Myocyte (in vitro differentiated cells): ENCODE measurements around the gene KIF22. TPM values are rescaled to one million over a fixed set of nuclear protein-coding genes. Genes with fewer than 3 reads are reported as not detected.
A peak's percentile ranks its signal among the peaks of the same experiment; 100 is the strongest.

ENCODE experiments used
- DNase-seq: peaks from one replicate; pipeline ENCODE4 v3.0.0-alpha.2; 2012; ENCODE audit warnings: low read depth
- total RNA-seq: library from RNA; depleted of rRNA; stranded (reverse); fragments of >200 nt; gene quantifications from 2 replicates; pipeline ENCODE4 v1.2.3, GENCODE V29; 2014

KIF22 gene
- total RNA-seq, 1 donor from 2014 or later, result 10.9 TPM

DNA sequence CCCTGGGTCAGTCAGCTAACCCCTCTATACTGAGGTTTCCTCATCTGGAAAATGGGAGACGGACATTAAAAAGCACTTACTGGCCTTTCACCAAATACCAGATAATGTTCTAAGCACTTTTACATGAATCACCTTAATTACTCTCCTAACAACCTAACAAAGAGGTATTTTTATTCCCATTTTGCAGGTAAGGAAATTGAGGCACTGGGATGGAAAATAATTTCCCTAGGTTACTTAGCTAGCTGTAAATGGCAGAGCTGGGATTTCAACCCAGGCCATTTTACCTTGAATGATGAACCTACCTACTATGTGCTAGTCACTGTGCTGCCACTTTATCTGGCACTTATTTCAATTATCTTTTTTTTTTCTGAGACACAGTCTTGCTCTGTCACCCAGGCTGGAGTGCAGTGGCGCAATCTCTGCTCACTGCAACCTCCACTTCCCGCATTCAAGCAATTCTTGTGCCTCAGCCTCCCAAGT lies 3.7 kb downstream of the KIF22 start:
- no peak for DNase-seq

DNA sequence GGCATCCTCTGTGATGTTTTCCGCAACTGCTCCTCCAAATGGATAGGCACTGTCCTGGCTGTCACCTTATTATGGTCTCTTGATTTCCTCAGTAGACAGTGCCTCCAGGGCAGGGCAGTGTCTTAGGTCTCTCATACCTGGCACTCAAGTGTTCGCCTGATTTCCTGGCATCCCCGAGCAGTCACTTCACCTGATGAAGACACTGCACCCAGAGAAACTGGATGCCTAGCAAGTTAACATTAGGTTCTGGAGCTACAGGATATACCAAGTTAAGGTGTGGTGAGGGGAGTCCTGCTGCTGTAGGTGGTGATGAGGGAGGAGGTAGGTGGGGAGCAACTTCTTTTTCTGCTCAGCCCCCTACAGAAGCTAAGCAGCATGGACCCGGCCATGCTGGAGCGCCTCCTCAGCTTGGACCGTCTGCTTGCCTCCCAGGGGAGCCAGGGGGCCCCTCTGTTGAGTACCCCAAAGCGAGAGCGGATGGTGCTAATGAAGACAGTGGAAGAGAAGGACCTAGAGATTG lies 11.9 kb downstream of the KIF22 start:
- DNase-seq, result no peak

DNA sequence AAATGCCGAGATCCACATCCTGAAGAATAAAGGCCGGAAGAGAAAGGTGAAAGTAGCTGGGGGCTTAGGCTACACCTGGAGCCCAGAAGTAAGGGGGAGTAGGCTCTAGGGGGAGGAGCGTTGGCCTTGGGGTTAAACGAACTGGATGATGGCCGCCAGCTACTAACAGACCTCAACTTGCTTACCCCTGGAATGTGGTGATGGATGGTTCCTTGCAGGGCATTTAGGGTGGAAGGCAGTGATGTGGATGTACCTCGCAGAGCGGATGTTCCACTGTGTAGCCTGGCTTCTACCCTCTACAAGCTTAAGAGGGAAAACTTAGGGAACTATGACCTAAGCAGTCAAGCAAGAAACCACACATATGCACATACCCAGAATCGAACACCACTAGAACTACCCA lies 13.5 kb downstream of the KIF22 start:
- no peak for DNase-seq

DNA sequence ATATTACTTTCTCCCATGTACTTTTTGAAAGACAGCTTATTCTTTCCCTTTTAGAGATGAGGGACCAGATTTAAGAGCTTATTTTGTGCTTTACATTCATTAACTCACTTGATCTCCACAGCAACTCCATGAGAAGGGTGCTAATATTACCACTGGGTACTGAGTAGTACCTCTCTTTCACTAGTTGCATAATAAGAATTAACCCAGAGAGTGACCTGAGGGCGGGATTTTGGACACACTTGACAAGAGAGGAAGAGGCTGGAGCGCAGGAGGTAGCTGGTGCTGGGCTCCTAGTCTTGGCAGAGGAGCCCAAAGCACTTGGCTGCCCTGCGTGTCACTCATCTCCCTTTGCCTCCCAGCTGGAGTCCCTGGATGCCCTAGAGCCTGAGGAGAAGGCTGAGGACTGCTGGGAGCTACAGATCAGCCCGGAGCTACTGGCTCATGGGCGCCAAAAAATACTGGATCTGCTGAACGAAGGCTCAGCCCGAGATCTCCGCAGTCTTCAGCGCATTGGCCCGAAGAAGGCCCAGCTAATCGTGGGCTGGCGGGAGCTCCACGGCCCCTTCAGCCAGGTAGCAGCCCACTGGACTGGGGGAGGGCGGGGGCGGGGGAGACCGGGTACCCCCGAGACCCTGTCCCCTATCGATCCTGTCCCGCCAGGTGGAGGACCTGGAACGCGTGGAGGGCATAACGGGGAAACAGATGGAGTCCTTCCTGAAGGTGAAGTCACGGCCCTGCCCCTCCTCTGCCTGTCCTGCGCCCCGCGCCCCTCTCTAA lies 14.1 kb downstream of the KIF22 start:
- peak; percentile 39 for DNase-seq

DNA sequence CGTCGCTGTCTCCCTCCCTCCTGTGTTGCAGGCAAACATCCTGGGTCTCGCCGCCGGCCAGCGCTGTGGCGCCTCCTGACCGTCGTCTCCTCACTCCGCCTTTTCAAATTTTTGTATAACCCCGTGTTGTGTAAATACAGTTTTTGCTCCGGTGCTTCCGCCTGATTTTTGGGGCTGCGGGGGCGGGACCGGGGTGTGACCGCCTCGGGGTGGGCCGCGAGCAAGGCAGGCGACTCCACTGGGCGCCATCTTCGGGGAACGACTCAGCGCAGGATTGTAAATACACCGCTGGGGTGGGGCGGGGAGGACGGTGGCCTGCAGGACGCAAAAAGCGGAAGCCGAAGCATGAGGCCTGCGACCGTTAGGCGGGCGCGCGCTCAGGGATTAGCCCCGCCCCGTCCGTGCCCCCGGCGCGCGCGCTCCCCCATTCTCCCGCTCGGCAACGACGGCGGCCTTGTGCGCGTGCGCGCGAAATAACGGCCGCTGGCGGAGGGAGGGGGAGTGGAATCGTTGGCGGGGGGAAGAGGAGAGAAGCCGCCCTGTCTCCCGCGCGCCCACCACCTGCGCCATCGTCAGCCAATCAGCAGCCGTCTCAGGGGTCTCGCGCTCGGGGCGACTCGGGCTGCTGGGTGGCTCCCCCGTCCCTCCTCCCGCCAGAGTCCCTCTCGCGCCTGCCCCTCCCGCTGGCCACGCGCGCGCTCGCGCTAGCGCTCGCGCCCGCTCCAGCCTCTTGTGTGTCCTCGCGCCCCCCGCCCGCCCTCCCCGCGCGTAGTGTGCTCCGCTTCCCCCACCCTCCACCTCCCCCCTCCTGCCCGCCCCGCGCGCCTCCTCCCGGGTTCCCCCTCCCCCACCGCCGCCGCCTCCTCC lies 14.9 kb downstream of the KIF22 start:
- peak; percentile 96 for DNase-seq

DNA sequence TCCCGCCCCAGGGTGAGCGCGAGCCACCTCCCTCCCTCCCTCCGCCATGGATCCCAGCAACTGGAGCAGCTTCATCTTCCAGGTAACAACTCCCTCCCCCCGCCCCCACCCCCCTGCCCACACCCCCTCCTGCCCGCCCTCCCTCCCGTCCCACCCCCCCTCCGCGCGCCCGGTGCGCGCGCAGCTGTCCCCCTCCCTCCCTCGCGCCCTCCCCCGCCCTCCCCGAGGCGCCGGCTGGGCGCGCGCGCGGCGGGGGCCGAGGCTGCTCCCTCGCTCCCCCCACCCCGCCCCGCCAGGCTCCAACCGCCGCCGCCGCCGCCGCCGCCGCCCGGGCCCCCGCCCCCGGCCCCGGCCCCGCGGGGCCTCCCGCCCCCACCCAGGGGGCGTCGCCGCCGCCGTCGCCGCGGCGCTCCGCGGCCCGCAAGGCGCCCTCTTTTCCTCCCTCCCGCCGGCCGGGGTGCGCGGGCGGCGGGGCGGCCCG lies 15.6 kb downstream of the KIF22 start, which contains the start of gene MAZ:
Gene MAZ (plus strand): TSS at position 431 of the 481 bp plus-strand sequence. CDS start 173 bp downstream, outside the sequence.
- DNase-seq, result no peak

DNA sequence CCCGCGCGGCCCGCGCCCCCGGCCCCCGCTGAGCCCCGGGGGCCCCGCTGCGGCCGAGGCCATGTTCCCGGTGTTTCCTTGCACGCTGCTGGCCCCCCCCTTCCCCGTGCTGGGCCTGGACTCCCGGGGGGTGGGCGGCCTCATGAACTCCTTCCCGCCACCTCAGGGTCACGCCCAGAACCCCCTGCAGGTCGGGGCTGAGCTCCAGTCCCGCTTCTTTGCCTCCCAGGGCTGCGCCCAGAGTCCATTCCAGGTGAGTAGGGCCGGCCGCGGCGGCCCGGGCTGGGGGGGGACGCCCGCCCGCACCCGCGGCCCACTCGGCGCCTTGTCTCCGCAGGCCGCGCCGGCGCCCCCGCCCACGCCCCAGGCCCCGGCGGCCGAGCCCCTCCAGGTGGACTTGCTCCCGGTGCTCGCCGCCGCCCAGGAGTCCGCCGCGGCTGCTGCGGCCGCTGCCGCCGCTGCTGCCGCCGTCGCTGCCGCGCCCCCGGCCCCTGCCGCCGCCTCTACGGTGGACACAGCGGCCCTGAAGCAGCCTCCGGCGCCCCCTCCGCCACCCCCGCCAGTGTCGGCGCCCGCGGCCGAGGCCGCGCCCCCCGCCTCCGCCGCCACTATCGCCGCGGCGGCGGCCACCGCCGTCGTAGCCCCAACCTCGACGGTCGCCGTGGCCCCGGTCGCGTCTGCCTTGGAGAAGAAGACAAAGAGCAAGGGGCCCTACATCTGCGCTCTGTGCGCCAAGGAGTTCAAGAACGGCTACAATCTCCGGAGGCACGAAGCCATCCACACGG lies 16.3 kb downstream of the KIF22 start:
- peak; percentile 40 for DNase-seq

DNA sequence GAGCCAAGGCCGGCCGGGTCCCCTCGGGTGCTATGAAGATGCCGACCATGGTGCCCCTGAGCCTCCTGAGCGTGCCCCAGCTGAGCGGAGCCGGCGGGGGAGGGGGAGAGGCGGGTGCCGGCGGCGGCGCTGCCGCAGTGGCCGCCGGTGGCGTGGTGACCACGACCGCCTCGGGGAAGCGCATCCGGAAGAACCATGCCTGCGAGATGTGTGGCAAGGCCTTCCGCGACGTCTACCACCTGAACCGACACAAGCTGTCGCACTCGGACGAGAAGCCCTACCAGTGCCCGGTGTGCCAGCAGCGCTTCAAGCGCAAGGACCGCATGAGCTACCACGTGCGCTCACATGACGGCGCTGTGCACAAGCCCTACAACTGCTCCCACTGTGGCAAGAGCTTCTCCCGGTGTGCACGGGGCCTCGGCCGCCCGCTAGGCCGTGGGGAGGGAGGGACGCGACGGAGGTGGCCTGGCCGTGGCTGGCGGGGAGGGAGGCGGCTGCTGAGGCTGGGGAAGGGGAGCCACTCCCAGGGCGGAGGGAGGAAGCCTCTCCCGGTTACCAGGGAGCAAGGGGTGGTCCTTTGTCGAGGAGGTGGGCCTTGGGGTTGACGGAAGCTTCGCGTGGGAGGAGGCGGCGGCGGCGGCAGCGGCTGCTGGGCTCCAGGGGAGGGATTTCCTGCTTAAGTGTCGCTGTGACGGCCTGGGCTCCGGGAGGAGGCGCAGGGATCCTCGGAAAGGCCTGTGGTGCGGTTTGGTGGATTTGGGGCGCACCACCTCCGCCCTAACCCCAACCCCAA lies 17.1 kb downstream of the KIF22 start:
- peak; percentile 92 for DNase-seq

DNA sequence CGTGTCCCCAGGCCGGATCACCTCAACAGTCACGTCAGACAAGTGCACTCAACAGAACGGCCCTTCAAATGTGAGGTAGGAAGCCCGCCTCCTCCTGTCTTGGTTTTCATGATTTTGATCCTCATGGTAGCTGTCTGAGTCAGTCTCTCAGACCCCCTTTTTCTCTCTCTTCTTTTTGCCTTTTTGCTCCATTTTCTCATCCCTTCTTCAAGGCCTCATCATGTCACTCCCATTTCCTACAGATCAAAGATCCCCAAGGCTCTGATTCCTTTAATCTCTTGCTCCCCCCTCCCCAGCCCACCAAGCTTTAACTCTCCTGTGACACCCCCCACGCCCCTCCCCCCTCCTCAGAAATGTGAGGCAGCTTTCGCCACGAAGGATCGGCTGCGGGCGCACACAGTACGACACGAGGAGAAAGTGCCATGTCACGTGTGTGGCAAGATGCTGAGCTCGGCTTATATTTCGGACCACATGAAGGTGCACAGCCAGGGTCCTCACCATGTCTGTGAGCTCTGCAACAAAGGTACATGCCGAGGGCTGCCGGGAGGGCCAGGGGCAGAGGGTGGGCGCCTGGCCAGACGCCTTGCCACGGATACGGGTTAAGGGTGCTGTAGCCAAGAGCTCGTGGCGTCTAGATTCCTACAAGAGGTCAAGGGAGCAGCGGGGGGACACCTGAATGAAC lies 17.8 kb downstream of the KIF22 start:
- no peak for DNase-seq

DNA sequence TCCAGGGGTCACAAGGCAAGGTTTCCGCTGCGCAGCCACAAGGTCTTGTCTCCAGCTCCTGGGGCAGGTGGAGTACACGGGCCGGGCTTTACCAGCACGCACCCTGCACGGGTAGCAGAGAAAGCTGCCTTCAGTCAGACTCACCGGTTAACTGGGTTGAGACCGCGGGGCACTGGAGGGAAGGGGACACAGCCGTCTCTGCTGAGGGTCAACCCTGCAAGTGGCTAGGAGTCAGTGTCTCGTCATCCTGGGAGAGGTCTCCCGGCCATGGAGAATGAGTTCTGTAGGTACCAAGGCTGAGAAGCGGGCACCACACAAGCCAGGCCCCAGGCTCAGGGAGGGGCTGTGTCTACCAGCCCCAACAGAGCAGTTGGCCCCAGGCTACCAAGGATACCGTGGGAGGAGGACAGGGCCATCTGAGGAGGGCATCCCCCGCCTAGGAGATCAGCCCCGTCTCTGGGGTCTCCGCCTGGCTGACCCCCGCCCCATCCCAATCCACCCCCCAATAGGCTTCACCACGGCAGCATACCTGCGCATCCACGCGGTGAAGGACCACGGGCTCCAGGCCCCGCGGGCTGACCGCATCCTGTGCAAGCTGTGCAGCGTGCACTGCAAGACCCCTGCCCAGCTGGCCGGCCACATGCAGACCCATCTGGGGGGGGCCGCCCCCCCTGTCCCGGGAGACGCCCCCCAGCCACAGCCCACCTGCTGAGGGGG lies 18.6 kb downstream of the KIF22 start:
- no peak for DNase-seq

DNA sequence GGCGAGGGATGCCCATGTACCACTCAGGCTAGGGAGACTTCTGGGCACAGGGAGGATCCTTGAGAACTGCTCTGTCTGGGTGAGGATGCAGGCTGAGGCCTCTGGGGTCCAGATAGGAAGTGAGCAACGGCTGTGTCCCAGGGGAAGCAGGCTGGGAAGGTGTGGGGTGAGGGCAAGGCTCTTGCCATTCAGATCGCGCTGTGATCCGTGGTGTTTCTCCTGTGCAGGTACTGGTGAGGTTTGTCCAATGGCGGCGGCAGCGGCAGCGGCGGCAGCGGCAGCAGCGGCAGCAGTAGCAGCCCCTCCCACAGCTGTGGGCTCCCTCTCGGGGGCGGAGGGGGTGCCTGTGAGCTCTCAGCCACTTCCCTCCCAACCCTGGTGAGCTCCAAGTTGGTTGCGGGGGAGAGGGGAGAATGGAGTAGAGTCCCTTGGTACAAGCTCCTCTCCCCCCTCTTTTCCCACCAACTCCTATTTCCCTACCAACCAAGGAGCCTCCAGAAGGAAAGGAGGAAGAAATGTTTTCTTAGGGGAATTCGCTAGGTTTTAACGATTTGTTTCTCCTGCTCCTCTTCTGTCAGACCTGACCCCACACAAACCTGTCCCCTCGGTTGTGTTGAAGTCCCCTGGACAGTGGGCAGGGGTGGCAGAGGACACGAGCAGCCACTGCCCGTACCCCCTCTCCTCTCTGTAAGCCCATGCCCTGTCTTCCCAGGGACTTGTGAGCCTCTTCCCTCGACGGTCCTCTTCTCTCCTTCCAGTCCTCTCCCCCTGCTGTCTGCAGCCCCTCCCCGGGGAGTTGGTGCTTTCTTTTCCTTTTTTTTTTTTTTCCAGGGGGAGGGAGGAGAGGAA lies 19.5 kb downstream of the KIF22 start:
- DNase-seq, result peak; percentile 7

DNA sequence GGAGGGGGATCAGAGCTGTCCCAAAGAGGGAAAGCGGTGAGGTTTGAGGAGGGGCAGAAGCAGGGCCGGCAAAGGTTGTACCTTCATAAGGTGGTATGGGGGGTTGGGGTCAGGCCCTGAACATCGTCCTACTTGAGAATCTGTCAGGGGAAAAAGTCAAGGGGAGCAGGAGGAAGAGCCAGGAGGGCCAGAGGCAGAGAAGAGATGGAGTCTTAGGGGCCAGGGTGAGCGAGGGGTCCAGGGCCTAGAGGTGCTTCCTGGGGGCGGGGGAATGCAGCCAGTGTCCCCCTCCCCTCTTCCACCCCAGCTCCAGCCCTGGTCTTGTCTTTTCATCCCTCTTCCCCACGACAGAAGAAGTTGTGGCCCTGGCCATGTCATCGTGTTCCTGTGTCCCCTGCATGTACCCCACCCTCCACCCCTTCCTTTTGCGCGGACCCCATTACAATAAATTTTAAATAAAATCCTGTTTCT lies 20.2 kb downstream of the KIF22 start:
- peak; percentile 6 for DNase-seq

DNA sequence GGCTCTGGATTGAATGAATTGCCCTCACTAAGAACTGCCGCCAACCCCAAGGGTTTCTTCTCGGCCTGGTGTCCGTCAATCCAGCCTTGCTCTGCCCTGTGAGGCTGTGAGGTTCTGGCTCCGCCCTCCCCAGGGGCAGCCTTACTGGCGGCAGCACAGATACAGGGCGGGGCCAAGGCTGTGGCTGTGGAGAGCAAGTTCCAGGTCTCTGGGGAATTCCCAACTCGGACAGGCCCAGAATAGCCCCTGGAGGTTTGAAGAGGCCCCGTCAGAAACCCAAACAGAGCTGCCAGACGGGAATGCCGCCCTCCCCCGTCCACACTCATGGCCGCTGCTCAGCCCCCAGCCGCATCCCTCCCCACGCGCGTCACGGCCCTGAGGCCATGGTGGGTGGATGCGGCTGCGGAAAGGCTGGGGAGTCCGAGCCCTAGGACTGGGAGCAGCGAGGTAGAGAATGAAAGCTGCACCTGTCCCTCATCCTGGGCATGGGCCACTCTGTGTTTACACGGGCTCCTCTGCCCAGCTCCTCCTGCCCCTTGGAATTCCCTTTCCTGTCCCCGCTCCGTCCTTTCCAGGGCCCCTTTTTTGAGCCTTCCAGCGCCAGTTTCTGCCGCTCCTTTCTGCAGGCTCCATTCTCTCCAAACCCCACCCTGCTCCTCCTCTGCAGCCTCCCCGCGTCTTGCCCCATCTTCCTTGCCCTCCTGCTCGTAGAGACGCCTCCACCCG lies 20.8 kb downstream of the KIF22 start:
- peak; percentile 99 for DNase-seq

DNA sequence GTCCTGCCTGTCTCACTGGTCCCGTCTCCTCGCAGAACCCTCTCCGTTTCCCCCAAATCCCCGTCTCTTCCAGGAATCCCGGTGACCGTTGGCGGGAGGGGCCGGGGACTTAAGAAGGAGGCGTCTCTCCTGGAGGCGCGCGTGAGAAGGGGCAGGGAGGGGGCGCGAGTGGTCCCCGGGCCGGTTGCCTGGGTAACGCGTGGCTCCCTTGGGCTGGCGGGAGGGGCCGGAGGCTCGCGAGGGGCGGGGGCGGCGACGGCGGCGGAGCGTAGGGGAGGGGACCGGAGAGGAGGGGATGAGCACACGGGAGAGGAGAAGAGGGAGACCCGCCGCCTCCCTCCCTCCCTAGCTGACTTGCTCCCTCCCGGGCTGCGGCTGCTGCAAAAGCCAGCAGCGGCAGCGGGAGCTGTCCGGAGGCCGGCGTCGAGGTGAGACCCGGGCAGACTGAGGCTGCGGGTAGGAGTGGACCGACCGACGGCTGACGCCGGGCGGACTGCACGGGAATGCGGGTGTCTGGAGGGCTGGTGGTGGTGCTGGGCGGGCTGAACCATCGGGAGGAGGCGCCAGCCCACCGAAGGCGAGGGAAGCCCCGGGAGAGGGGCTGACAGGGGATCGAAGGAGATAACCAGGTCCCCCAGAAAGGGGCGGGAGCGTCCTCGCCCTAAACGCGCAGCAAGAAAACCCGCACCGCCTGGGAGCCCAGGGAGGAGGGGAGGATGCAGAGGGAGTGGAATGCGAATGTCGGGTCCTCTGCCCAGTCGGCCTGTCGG lies 21.5 kb downstream of the KIF22 start, which contains the start of gene PRRT2:
Gene PRRT2 (plus strand): TSS at position 298 of the 770 bp plus-strand sequence. CDS start 862 bp downstream, outside the sequence.
- DNase-seq, result peak; percentile 56

DNA sequence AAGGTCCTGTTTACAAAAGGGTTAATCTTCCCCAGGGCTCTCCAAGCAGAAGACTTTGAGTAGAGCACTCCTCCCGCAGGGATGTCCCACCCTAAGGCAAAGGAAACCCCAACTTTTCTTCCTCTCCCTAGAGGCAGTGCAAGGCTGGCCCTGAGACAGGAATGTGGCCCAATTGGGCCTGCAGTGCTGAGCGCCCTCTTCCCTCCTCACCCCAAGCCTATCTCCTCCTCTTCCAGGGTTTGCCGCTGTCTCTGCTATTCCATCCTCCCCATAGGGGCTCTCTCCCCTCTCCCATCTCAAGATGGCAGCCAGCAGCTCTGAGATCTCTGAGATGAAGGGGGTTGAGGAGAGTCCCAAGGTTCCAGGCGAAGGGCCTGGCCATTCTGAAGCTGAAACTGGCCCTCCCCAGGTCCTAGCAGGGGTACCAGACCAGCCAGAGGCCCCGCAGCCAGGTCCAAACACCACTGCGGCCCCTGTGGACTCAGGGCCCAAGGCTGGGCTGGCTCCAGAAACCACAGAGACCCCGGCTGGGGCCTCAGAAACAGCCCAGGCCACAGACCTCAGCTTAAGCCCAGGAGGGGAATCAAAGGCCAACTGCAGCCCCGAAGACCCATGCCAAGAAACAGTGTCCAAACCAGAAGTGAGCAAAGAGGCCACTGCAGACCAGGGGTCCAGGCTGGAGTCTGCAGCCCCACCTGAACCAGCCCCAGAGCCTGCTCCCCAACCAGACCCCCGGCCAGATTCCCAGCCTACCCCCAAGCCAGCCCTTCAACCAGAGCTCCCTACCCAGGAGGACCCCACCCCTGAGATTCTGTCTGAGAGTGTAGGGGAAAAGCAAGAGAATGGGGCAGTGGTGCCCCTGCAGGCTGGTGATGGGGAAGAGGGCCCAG lies 22.4 kb downstream of the KIF22 start:
- DNase-seq, result no peak
